GM19395 (cell line): Measurements from ENCODE around the gene RHBDF2.

Experiments used
- ATAC-seq: cut with Tn5 transposase; IDR thresholded peaks from one replicate; pipeline ENCODE4 v1.9.1; 2021; ENCODE audit warnings: mild to moderate bottlenecking, moderate library complexity; ENCODE audit not compliant: unreplicated experiment

RHBDF2 gene

GRCh38 chr17:76441686-76442340, 59.4 kb downstream of the RHBDF2 start:
- ATAC-seq: no peak

GRCh38 chr17:76440751-76441362, 60.4 kb downstream of the RHBDF2 start:
- no peak for ATAC-seq

GRCh38 chr17:76439314-76439928, 61.8 kb downstream of the RHBDF2 start:
- ATAC-seq: no peak

GRCh38 chr17:76438906-76439305, 62.3 kb downstream of the RHBDF2 start:
- no peak for ATAC-seq

GRCh38 chr17:76437467-76438402, 63.5 kb downstream of the RHBDF2 start:
- ATAC-seq: no peak

- ATAC-seq: no peak
Measured at GRCh38 chr17:76435751-76436150, 65.5 kb downstream of the RHBDF2 start.

GRCh38 chr17:76434870-76435269, 66.4 kb downstream of the RHBDF2 start:
- no peak for ATAC-seq

GRCh38 chr17:76433693-76434092, 67.5 kb downstream of the RHBDF2 start:
- no peak for ATAC-seq

- ATAC-seq: no peak
Measured at GRCh38 chr17:76432712-76433336, 68.4 kb downstream of the RHBDF2 start.

- ATAC-seq: no peak
Measured at GRCh38 chr17:76432004-76432403, 69.2 kb downstream of the RHBDF2 start.

- ATAC-seq: no peak
Measured at GRCh38 chr17:76431509-76431908, 69.7 kb downstream of the RHBDF2 start.

- no peak for ATAC-seq
Measured at GRCh38 chr17:76428511-76428910, 72.7 kb downstream of the RHBDF2 start.

GRCh38 chr17:76427501-76428231, 73.6 kb downstream of the RHBDF2 start:
- no peak for ATAC-seq

GRCh38 chr17:76426853-76427252, 74.4 kb downstream of the RHBDF2 start:
- ATAC-seq: no peak

GRCh38 chr17:76422860-76423259, 78.4 kb downstream of the RHBDF2 start:
- ATAC-seq: no peak

- ATAC-seq: no peak
Measured at GRCh38 chr17:76422406-76422805, 78.8 kb downstream of the RHBDF2 start.

- no peak for ATAC-seq
Measured at GRCh38 chr17:76421044-76421407, 80.2 kb downstream of the RHBDF2 start.
